OCI-LY1 (cell line): ENCODE data around the gene SPI1.

Source experiments
- EZH2 ChIP-seq: fragments of 200-600 bp; sonication (generic), shearing (Covaris generic); IDR thresholded peaks from 2 replicates; pipeline ENCODE4 v1.8.0; 2017; ENCODE audit warnings: borderline replicate concordance, mixed run types, mild to moderate bottlenecking, antibody characterized with exemption, low read length, moderate library complexity, mixed read lengths
- TF ChIP-seq, protein P1 (sequence below): fragments of 200-600 bp; sonication (generic), shearing (Covaris generic); IDR thresholded peaks from 2 replicates; pipeline ENCODE4 v1.5.1; 2017; ENCODE audit warnings: mild to moderate bottlenecking, antibody characterized with exemption, low read length, moderate library complexity, mixed read lengths

DNA sequence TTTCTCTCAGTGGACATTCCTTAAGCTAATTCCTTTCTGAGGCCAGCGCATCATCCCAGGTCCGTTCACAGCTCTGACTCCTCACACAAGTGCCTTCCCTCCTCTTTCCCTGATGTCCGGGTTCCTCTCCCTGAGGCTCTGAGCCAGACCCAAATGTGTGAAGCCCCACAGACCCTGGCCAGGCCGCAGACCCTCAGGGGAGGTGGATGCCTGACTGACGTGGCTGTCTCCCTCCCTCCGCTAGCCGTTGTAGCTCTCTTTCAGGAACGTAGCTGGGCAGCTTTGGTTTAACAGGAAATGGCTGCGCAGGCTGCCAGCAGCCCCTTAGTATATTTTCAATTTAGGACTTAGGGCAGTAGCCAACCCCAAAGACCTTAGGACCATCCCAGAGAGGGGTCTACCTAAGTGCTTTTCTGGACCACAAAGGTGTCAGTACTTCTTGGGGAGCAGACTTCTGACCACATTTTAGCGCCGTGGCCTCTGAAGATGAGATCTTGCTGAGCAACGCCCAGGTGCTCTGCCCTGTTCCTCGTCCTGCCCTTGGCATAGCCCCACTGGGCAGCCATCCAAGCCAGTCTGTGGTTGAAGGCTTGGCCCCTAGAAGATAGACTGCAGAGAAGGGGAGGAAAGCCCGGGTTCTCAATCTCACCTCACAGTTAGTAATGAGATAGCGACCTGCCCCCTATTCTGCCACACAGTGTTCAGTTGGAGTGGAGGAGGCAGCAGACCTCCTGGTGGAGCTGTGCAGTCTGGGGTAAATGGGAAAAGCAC lies 52.9 kb downstream of the SPI1 start:
- TF ChIP-seq EZH2: no peak
- TF ChIP-seq, protein P1, sequence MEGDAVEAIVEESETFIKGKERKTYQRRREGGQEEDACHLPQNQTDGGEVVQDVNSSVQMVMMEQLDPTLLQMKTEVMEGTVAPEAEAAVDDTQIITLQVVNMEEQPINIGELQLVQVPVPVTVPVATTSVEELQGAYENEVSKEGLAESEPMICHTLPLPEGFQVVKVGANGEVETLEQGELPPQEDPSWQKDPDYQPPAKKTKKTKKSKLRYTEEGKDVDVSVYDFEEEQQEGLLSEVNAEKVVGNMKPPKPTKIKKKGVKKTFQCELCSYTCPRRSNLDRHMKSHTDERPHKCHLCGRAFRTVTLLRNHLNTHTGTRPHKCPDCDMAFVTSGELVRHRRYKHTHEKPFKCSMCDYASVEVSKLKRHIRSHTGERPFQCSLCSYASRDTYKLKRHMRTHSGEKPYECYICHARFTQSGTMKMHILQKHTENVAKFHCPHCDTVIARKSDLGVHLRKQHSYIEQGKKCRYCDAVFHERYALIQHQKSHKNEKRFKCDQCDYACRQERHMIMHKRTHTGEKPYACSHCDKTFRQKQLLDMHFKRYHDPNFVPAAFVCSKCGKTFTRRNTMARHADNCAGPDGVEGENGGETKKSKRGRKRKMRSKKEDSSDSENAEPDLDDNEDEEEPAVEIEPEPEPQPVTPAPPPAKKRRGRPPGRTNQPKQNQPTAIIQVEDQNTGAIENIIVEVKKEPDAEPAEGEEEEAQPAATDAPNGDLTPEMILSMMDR: no peak
